Peyer's patch (tissue), 4 donors: ENCODE data around the gene MTG1. TPM values are rescaled to one million over a fixed set of nuclear protein-coding genes. Genes with fewer than 3 reads are reported as not detected.
A peak's percentile ranks its signal among the peaks of the same experiment; 100 is the strongest.
"Not testable (repeated sequence)": the region's sequence is repeated elsewhere in the genome, so short reads cannot be mapped to it uniquely, and the experiment has no call there.

Source experiments
- DNase-seq, 3 donors: peaks; one replicate each; pipeline ENCODE4 v3.0.0-alpha.2; 2017 to 2019
- H3K27ac ChIP-seq, 4 donors: fragments of 200-600 bp; sonication (generic); one replicate each; pipeline ENCODE4 v1.5.1; 2016 to 2019
- H3K27me3 ChIP-seq, 2 donors: fragments of 200-600 bp; sonication (generic); one replicate each; pipeline ENCODE4 v1.5.1; 2019
- H3K36me3 ChIP-seq, 3 donors: fragments of 200-600 bp; sonication (generic); one replicate each; pipeline ENCODE4 v1.5.1; 2016 to 2019
- H3K4me1 ChIP-seq, 4 donors: fragments of 200-600 bp; sonication (generic); one replicate each; pipeline ENCODE4 v1.5.1; 2016 to 2019
- H3K4me3 ChIP-seq, 4 donors: fragments of 200-600 bp; sonication (generic); 1 replicate in 3 of 4; 2 replicates in 1 of 4; pipeline ENCODE4 v1.5.1; 2016 to 2019; ENCODE audit warnings: mild to moderate bottlenecking in 1 of 4
- H3K9me3 ChIP-seq, 4 donors: fragments of 200-600 bp; sonication (generic); one replicate each; pipeline ENCODE4 v1.5.1; 2016 to 2019; ENCODE audit warnings: mild to moderate bottlenecking in 1 of 4
- CTCF ChIP-seq, 6 experiments: fragments of 450-650 bp in 4 of 6; fragments of 200-600 bp in 2 of 6; sonication (generic) in 1 of 6; IDR thresholded peaks; one replicate each; pipeline ENCODE4 v1.5.1; 2017 to 2019; ENCODE audit warnings: antibody characterized with exemption in 6 of 6, mild to moderate bottlenecking in 3 of 6, moderate library complexity in 1 of 6
- POLR2A ChIP-seq, 2 donors: fragments of 450-650 bp; IDR thresholded peaks; one replicate each; pipeline ENCODE4 v1.5.1; 2017; ENCODE audit warnings: antibody characterized with exemption in 2 of 2, mild to moderate bottlenecking in 2 of 2, moderate library complexity in 2 of 2
- total RNA-seq, 4 donors: library from RNA; depleted of rRNA; stranded (reverse); fragments of >200 nt; gene quantifications; one replicate each; pipeline ENCODE4 v1.1.0, GENCODE V29; 2016

Gene MTG1
- total RNA-seq, 4 donors from 2014 or later: 44.7 to 110 (median 103) TPM

GRCh38 chr10:133405272-133405671, 11.3 kb downstream of the MTG1 start:
- H3K4me1 ChIP-seq: no peaks in the 10 kb centered on the region
- H3K9me3 ChIP-seq: no peaks in the 10 kb centered on the region
- no peak overlapping the region for H3K4me3 ChIP-seq
- TF ChIP-seq POLR2A (IDR thresholded peaks at IDR 0.05) (no peak), CTCF (IDR thresholded peaks at IDR 0.05) (no peak)
- no peaks in the 10 kb centered on the region for H3K27me3 ChIP-seq
- peaks cover 0 to 69% (median 0%) of the 10 kb centered on the region in 3 donors for H3K36me3 ChIP-seq
- DNase-seq: no peak
- no peak overlapping the region for H3K27ac ChIP-seq

DNA sequence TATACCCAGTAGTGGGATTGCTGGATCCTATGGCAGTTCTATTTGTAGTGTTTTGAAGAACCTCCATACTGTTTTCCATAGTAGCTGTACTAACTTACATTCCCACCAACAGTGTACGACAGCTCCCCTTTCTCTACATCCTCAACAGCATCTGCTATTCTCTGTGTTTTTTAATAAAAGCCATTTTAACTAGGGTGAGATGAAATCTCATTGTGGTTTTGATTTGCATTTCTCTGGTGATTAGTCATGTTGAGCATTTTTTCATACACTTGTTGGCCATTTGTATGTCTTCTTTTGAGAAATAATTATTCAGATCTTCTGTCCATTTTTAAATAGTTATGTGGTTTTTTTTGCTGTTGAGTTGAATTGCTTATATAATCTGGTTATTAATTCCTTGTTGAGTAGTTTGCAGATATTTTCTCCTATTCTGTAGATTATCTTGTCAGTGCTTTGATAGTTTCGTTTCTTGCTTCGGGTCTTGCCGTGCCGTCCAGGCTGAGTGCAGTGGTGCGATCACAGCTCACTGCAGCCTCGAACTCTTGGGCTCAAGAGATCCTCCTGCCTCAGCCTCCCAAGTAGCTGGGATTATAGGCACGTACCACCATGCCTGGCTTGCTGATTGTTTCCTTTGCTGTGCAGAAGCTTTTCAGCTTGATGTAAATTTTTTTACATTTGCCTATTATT, 12.0 kb downstream of the MTG1 start:
- no peak overlapping the region for H3K27ac ChIP-seq
- H3K36me3 ChIP-seq: peaks cover 0 to 74% (median 0%) of the 10 kb centered on the region in 3 donors
- H3K4me3 ChIP-seq: no peak overlapping the region
- TF ChIP-seq CTCF (IDR thresholded peaks at IDR 0.05) (no peak), POLR2A (IDR thresholded peaks at IDR 0.05) (no peak)
- H3K9me3 ChIP-seq: no peaks in the 10 kb centered on the region
- no peaks in the 10 kb centered on the region for H3K4me1 ChIP-seq
- no peaks in the 10 kb centered on the region for H3K27me3 ChIP-seq
- DNase-seq: no peak

DNA sequence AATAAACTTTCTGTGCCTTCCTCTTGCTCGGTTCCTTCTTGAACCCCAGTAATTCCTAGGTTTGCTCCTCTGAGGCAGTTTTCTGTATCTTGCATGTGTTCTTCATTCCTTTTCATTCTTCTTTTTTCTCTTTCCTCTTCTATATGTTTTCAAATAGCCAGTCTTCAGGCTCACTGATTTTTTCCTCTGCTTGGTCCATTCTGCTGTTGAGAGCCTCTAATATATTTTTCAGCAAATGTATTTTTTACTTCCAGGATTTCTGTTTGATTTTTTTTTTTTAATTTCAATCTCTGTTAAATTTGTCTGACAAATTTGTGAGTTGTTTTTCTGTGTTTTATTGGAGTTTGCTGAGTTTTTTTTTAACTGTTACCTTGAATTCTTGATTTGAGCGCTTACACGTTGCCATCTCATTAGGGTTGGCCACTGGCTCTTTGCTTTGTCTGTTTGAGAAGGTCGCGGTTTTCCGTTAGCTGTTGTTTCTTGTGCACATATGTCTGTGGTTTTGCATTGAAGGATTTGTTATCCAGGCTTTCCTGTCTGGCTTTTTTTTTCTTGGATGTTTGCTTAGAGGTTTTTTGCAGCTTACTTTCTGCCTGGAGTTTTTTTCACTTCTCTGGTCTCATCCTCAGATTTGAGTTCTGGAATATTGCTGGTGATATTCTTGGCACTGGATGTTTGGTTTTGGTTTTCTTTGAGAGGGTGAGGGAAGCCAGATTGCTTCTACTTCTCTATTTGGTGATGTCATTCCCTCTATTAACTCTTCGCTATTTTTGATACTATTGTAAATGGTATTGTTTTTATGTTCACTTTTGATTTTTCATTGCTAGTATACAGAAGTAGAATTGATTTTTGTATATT, 17.8 kb downstream of the MTG1 start:
- H3K27me3 ChIP-seq: no peaks in the 10 kb centered on the region
- TF ChIP-seq CTCF (IDR thresholded peaks at IDR 0.05) (no peak), POLR2A (IDR thresholded peaks at IDR 0.05) (no peak)
- H3K36me3 ChIP-seq: peaks cover 0 to 71% (median 0%) of the 10 kb centered on the region in 3 donors
- no peaks in the 10 kb centered on the region for H3K4me1 ChIP-seq
- peaks cover 0 to 3% (median 0%) of the 10 kb centered on the region in 4 donors for H3K9me3 ChIP-seq
- H3K4me3 ChIP-seq: no peak overlapping the region
- no peak overlapping the region for H3K27ac ChIP-seq
- DNase-seq: no peak

- TF ChIP-seq POLR2A (IDR thresholded peaks at IDR 0.05) (no peak), CTCF (IDR thresholded peaks at IDR 0.05) (no peak)
- Histone ChIP-seq H3K9me3 (peaks cover 0 to 3% (median 0%) of the 10 kb centered on the region in 4 donors), H3K27me3 (no peaks in the 10 kb centered on the region), H3K4me1 (no peaks in the 10 kb centered on the region), H3K36me3 (peaks cover 0 to 69% (median 0%) of the 10 kb centered on the region in 3 donors), H3K4me3 (no peak overlapping the region), H3K27ac (no peak overlapping the region)
- DNase-seq: no peak
These were observed 18.4 kb downstream of the MTG1 start for GRCh38 chr10:133412381-133412711.

- not testable (repeated sequence) for H3K4me1 ChIP-seq, H3K9me3 ChIP-seq, H3K27me3 ChIP-seq, H3K27ac ChIP-seq, H3K4me3 ChIP-seq, DNase-seq
- H3K36me3 ChIP-seq: peaks cover 0 to 74% (median 0%) of the 10 kb centered on the region in 3 donors
These were observed 20.4 kb downstream of the MTG1 start for GRCh38 chr10:133414401-133414800.

DNA sequence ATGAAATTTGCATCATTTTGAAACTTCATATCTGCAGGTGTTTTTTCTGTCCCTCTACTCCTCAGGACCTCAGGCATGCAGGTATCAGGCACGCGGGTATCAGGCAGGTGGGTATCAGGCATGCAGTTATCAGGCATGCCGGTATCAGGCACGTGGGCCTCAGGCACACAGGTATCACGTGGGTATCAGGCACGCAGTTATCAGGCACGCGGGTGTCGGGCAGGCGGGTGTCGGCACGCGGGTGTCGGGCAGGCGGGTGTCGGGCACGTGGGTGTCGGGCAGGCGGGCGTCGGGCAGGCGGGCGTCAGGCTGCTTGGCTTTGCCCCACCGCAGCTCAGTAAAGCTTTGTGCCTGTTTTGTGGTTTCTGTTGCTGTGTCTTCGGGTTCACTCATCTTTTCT, 21.8 kb downstream of the MTG1 start:
- H3K36me3 ChIP-seq: peaks cover 0 to 74% (median 0%) of the 10 kb centered on the region in 3 donors
- peak in 1 of 3 donors; percentile 47 for DNase-seq
- no peak for TF ChIP-seq POLR2A (IDR thresholded peaks at IDR 0.05)
- no peak for TF ChIP-seq CTCF (IDR thresholded peaks at IDR 0.05)

More for the DNA sequence above, 21.8 kb downstream of the MTG1 start:
- no peaks in the 10 kb centered on the region for H3K4me1 ChIP-seq
- no peak overlapping the region for H3K27ac ChIP-seq
- H3K9me3 ChIP-seq: peaks cover 0 to 3% (median 0%) of the 10 kb centered on the region in 4 donors
- H3K27me3 ChIP-seq: no peaks in the 10 kb centered on the region
- no peak overlapping the region for H3K4me3 ChIP-seq
